GM19239 (cell line): ENCODE data around the gene MAML3.
A peak's percentile ranks its signal among the peaks of the same experiment; 100 is the strongest.

ENCODE experiments used
- DNase-seq: peaks from one replicate; pipeline ENCODE4 v3.0.0; 2011; ENCODE audit warnings: low spot score; ENCODE audit not compliant: insufficient read length
- FAIRE-seq: peaks from 2 replicates; lab custom pipeline; 2011; peaks lifted over from hg19 to GRCh38; lab: Jason Lieb, UNC

MAML3 gene

DNA sequence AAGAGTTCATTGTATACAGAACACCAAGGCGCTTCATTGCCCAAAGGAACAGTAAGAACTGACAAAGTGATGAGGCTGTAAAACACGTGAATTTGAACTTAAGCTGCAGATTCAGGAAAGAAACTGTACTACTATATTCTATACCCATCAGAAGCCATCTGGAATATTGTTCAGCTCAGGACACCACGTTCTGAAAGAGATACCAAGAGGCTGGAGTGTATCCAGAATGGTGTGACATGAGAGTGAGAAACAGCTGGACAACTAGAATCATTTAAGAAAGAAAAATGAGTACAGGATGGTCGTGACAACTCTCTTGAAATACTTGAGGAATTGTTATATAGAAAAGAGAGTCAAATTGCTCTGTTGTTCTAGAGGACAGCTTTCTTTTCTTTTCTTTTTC, 393.4 kb downstream of the MAML3 start:
- no peak for DNase-seq
- FAIRE-seq, result no peak

DNA sequence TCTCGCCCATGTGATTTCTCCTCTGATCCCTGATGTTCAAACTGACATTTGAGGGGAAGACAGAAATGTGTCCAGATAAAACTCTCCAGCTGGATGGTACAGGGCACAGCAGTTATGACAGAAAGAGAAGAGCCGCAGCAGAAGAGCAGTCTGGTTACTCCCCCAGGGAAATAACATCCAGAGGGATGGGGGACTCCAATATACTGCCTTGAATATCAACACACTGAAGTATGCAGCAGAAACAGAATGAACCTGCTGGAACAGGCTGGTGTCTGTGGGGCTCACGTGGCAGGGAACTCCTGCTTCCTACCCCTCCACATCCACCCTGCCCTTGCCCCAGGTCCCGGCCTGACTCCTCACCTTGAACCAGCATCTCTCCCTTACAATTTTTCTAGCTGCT, 394.9 kb downstream of the MAML3 start:
- FAIRE-seq, result no peak
- no peak for DNase-seq

DNA sequence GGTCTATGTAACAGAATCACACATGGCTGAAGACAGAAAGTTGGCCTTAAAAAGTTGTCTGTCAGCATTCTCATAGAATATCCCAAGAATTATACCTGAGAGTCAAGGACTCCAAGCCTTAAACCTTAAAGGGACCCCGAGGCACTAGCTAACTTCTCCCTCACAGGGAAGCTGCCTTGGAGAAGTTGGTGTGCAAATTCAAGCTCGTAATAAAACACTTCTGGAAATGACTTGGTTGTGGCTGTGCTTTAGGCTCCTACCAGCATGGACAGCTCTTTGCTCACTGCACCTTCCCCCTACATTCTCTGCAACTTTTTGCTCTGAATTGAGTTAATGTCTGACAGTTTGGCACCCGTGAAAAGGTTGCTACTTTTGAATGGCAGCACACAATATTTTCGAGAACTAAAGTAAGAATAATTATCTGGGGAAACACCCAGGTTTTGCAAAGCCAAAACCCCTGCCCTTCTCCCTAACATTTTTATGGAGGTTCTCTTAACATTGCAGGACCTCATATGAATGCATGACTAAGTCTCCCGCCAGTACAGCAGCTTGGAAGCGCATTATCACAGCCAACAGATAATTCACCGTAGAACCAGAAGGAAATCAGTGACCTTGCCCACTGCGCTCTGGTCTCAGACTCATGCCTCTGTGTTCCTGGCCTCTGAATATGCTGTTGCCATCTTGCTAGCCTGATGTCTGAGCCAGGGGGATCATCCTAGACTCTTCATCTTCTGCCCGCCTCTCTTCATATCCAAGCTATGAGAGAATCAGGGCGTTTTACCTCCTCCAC, 397.4 kb downstream of the MAML3 start:
- no peak for FAIRE-seq
- no peak for DNase-seq

DNA sequence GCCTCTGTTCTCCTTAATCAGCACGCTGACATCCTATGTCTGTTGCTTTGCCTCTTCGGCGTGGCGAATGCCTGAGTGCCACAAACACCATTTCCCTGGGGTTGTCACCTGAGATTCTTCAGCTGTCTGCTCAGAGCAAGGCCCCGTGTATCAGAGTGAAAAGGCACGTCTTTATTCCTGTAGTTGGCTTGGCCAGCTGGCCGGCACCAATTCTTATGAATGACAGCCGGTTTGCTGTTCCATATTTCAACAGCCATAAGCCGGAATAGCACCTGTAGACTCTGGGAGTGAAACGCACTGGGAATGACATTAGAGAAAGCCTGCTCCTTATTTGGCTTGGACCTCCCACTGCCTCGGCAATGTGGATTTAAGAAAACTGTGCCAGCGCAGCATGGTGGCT, 399.0 kb downstream of the MAML3 start:
- DNase-seq, result no peak
- FAIRE-seq, result no peak

DNA sequence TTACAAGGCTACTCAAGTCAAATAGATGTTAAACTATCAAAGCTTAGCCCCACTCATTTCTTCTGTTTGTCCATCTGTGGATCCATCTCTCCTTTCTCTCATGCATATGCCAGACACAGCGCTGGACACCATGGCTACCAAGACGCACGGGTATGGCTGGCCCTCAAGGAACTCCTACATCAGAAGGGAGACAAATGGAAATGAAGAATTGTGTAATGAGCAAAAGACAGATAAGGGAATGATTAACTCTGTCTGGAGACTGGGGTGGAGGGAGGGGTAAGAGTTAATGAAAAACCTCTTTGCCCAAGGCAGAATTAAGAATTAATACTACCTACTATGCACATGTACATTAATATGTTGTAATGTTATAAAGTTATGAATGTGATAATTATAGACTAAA, 400.3 kb downstream of the MAML3 start:
- FAIRE-seq (no peak), DNase-seq (no peak)

DNA sequence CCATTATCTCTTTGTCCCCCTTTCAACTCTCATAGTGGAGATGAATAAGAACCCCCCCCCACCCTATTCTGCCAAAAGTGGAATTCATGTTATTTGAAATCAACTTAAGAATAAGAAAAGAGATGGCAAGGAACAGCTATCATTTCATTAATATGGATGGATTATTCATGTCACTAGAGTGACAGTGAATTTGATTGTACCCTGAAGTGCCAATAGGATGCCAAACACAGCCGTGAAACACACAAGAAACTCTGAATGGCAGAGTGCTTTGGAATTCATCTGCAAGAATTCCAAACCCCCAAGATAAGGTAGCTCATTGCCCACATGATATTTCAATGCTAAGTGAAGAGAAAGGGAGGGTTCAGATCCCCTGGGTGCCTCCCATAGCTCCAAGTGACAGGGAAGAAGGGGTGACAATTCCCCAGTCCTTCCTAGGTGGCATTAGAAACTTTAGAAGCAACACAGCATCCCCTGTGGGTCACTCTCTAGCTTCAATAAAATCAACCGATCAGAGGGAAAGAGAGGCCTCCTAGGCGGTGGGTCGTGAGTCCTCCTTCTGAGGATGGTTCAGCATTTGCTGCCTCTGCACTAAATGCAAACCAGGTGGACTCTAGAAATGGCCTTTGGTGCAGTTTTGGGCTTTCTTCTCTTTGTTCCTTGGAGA, 404.0 kb downstream of the MAML3 start:
- DNase-seq (no peak), FAIRE-seq (no peak)

DNA sequence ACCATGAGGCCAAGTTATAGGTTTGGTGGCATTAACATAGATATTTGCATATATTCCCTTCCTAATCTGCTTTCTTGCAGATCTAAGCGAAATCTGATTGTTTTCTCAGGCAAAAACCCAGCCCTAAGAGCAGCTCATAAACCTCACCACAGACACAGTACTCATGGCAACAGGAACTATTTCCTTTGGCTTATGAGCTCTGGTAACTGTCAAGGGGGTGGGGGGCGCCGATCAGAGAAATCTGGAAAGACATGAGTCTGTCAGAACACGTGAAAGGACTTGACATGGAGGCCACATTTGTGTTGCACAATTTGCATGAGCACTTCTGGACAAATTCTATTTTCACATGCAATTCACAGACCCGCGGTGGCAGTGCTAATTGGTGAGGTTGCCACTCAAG, 404.6 kb downstream of the MAML3 start:
- DNase-seq, result no peak
- FAIRE-seq, result no peak

DNA sequence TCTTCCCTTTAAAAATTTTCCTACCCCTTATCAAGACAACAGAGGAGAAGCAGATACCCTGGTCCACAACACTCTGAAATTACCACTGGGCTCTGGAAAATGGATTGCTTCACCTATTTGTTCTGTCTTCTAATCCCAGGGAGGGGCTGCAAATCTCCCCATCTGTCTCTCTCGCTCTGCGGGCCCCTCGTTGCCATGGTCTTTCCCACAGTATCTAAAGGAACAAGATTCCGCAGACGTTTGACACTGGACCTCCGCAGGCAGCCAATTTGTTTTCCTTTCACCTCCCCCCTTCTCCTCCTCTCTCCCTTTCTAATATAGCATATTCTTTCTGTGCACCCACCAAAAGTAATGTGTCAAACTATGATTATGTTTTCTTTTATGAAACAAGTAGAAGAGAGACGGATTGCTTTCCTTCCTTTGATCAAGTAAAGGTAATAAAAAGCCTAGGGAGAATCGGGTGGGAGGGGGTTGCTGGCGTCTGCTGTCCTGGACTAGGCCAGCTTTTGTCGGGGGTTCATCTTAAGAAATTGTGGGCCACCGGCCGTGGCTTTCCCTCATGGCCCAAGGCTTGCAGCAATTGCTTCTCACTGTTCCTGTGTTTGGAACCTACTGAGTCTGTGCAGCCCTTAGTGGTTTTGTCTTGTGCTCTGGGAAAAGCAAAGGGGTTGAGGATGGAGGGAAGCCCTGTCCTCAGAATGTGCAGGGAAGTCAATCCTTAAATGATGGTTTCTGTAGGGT, 407.4 kb downstream of the MAML3 start:
- FAIRE-seq, result no peak
- no peak for DNase-seq

DNA sequence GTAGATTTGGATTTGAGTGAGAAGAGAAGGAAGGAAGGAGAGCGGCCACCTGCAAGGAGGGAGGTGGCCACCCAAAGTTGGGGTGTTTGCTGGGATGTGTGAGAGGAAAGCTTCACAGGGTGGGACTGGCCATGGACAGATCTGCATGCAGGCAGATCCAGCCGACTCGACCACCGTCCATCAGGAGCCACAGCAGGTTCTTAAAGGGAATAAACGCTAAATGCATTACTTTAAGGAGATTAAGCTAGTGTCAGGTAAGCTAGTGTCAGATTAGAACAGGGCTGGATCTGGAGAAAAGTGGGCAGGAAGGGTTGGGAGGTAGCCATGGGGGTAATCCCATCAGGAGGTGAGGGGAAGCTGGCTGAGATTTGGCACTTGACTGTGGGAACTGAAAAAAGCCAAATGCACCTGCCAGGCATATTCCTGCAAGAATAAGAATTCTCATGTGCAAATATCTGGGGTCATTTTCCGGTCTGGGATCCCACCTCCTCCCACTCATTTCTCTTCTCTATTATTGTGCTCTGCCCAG, 408.8 kb downstream of the MAML3 start:
- DNase-seq, result no peak
- FAIRE-seq, result no peak

DNA sequence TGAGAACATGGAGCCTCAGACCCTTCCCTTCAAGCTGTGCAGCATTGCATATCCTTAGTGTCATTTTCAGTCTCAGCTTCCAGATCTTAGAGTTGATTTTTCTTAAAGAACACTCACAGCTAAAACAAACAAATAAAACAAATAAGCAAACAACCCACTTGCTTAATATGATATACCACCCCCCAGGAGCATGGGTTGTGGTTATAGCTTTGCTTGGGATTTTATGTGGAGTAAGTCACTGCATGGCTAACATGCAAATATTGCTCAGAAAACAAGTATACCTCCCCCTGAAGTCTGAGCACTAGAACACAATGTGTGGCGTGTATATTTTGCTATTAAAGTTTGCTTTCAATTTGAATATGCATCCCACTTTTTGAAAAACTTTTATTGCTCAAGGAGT, 409.8 kb downstream of the MAML3 start:
- DNase-seq, result no peak
- FAIRE-seq, result no peak

DNA sequence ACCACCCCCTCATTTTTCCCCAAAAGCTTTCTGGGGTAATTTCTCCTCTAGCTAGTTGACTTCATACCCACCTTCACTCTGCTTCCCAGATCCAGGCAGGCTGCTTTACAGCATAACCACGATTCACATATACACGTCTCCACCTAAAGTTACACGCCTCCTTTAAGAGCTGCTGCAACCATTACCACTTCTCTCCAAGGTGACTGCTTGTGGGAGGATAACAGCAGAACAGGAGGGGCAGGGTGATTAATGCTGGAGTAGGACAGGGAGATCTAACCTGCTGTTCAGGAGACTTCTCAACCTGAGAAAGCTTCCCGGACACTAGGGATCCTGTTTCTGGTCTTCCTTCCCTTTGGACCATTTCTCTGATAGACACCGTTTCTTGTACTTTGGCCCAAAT, 411.0 kb downstream of the MAML3 start:
- FAIRE-seq (no peak), DNase-seq (no peak)

DNA sequence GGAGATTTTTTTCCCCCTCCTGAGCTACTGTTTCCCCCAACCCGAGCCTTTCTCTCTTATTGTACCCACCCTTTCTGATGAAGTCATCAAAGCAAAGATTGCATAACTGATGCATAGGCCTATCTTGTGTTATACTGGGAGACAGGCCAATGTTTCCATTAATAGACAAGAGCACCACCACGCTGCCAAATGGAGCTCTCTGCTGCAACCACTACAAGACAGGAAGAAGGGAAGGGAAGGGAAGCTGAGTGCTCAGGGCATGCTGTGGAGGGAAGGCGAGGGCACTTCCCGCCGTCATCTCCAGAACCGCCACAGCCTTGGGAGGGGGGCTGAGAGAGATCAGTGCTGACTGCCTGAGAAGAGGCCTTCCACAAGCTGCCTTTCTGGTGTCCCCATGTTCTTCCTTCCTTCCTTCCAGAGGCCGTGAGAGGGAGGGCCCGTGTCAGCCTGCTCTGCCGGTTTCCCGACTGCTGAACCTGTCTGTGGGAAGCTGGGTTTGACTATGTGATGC, 413.4 kb downstream of the MAML3 start:
- FAIRE-seq, result no peak
- DNase-seq, result no peak

DNA sequence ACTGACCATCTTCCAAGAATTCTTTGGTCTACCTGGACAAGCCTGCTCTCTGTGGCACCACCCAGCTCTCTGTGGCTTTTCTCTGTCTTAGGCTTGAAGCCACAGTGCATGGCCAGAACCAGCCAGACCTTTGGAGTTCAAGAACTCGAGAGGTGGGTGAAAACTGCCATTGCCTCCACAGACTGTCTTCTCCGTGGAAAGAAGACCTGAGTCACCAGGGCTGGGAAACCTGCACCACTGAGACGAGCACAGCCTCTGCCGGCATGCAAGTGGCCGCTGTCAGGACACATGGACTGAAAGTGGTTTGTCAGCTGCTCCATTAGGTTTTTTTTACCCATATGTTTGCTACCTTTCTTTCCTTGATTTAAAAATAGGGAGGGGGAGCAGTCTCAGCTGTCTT, 413.9 kb downstream of the MAML3 start:
- DNase-seq (no peak), FAIRE-seq (no peak)

DNA sequence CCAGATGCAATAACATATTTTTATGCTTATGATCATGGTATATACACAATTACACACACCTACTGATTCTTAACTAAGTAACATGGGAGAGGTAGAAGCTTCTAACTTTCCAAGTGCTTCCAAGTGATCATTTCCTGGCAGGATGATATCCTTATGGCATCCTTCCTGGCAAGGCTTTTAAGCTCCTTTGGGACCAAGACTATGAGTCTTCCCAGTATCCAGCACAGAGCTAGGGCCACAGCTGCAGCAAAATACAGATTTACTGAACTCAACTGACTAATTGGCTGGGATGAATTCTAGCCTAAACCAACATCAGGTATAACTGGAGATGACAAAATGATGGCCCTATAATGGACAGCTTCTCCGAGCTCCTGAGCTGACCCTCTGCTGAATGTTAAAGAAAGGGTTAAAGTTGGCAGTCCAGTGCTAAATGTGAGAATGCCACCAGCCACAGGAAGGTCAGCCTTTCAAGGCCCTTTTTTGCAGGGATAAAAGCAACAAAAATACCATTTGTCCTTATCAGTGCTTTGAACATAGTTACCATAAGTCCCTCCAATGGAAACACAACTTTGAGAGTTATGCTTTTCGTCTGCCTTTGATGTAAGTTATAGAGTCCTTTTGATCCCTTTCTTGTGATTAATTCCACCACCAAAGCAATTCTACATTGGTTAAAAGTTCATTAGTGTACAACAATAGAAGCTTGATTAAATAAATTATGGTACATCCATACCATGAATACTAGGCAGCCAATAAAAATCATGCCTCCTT, 415.0 kb downstream of the MAML3 start:
- DNase-seq (no peak), FAIRE-seq (no peak)

DNA sequence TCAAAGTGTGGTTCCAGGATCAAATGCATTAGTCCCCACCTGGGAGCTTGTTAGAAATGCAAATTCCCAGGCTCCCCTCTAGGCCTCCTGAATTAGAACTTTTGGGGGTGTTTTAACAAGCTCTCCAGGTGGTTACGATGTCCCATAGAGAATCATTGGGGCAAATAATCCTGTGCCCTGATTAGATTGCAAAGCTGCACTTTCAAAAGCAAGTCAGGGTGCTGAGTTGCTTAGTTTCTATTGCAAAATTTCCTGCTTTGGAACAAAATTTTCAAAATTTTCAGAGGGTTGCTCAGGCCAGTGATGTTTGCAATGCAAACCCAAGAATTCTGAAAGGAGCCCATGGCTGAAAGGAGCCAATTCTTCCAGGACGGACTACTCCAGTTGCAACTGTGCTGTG, 417.3 kb downstream of the MAML3 start:
- FAIRE-seq (no peak), DNase-seq (no peak)

DNA sequence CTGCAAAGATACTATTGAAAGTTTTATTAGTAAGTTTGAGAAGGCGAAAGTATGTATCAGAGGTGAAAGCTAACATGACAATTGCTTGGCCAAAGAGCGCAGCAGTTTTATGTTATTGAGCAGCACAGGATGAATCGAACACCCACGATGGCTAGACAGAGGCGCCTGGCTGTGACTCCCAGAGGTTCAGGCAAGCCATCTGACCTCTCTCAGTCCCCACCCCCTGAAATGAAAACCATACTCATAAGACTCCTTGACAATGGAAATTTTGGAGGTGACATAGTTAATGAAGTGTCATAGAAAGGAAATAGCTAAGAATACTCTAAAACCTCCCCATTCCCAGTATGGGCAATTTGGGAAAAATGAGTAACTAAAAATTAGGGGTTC, 417.7 kb downstream of the MAML3 start:
- FAIRE-seq, result no peak
- DNase-seq, result no peak

DNA sequence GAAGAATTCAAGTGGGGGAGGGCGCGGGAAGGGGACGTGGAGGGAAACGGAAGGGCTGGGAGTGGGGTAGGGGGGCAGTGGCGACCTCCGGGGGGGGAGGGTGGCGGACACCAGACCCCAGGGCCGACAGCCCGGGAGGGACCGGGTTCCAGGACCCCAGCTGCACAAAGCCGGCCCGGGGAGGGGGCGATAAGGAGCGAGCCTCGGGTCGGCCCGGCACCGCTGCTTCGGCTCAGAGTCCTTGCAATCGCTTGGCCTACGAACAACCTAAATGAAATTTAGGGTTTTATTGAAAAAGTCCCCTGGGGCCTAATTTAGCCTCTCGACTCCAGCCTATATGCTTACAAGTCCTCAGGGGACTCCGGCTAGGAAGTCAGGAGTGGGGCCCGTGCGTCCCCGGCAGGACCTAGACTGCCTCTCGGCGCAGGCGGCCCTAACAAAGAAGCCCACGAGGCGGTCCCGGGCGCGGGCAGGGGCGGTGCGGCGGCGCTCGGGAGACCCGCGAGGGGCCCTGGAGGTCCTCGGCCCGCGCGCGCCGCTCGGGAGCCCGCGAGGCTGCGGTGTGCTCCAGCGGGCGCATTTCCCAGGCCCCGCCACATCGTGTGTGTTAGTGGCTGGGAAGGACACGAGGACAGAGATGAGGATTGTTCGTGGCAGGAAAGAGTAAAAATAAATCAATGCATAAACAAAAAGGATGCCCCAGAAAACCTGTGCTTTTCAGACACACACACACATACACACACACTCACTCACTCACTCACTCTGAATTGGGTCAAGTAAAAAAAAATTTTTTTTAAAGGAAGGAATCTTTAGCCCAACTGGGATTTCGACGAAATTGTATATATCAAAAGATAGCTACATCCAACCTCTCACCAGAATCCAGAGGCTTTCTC, 418.4 kb downstream of the MAML3 start:
- FAIRE-seq, result no peak

DNA sequence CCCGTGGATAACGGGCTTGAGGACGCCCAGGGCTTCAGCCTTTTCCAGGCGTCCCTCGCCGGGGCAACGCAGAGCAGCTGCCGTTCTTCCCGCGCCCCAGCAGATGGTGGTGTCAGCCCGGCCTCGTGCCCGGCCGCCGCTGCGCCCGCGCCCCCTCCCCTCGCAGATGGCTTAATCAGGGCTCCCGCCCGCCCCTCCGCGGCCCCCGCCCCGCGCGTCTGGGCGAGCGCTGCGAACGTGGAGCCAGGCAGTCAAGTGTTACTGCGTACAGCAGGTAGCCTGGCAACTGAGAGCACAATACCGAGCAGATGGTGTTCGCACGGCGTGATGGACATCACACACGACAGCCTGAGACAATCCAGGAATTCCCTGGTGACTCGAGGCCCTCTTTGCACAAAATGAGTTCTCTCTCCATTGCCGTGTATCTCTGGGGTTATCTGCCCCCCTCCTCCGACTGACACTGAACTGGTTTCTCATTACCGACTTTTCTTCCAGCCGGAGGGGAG, 419.1 kb downstream of the MAML3 start:
- DNase-seq, result peak; percentile 49
- FAIRE-seq, result no peak

More for the DNA sequence above, 418.4 kb downstream of the MAML3 start:
- DNase-seq, result no peak
